GM23338 (cell line): ENCODE results near the gene CREB1. TPM values are rescaled to one million over a fixed set of nuclear protein-coding genes. Genes with fewer than 3 reads are reported as not detected.
A peak's percentile ranks its signal among the peaks of the same experiment; 100 is the strongest.

ENCODE experiments used
- ATAC-seq: fragments of 200-7000 bp; cut with Tn5 transposase; 3 replicates; pipeline ENCODE4 v1.9.1; 2020
- DNase-seq: peaks from one replicate; pipeline ENCODE4 v3.0.0-alpha.2; 2015; ENCODE audit warnings: low spot score
- H2AFZ ChIP-seq: fragments of 200-600 bp; sonication (generic); 2 replicates; pipeline ENCODE4 v1.8.0; 2016; ENCODE audit warnings: antibody characterized with exemption, mild to moderate bottlenecking, moderate library complexity
- H3F3A ChIP-seq: fragments of 200-600 bp; sonication (generic); replicated peaks from 2 replicates; pipeline ENCODE4 v1.8.0; 2017; ENCODE audit warnings: antibody characterized with exemption, mixed run types, low read depth
- H3K27ac ChIP-seq: fragments of 200-600 bp; sonication (generic); 2 replicates; pipeline ENCODE4 v1.6.1; 2016; ENCODE audit warnings: low read depth
- H3K27me3 ChIP-seq: fragments of 200-600 bp; sonication (generic); 2 replicates; pipeline ENCODE4 v1.8.0; 2016; ENCODE audit warnings: mild to moderate bottlenecking, mixed run types, moderate library complexity; ENCODE audit not compliant: insufficient read depth
- H3K36me3 ChIP-seq: fragments of 200-600 bp; sonication (generic); 2 replicates; pipeline ENCODE4 v1.8.0; 2016; ENCODE audit warnings: mild to moderate bottlenecking; ENCODE audit not compliant: insufficient read depth
- H3K4me1 ChIP-seq: fragments of 200-600 bp; sonication (generic); 2 replicates; pipeline ENCODE4 v1.8.0; 2016; ENCODE audit warnings: mild to moderate bottlenecking, moderate library complexity; ENCODE audit not compliant: insufficient read depth
- H3K4me2 ChIP-seq: fragments of 200-600 bp; sonication (generic); 2 replicates; pipeline ENCODE4 v1.7.1; 2017; ENCODE audit warnings: mixed run types
- H3K4me3 ChIP-seq: fragments of 200-600 bp; sonication (generic); 2 replicates; pipeline ENCODE4 v1.6.1; 2016; ENCODE audit warnings: mixed run types
- H3K79me2 ChIP-seq: fragments of 200-600 bp; sonication (generic); replicated peaks from 2 replicates; pipeline ENCODE4 v1.8.0; 2017; ENCODE audit warnings: mild to moderate bottlenecking; ENCODE audit not compliant: insufficient read depth
- H3K9me2 ChIP-seq: fragments of 200-600 bp; sonication (generic); 2 replicates; pipeline ENCODE4 v1.8.0; 2017; ENCODE audit not compliant: insufficient read depth
- H4K20me1 ChIP-seq: fragments of 200-600 bp; sonication (generic); replicated peaks from 2 replicates; pipeline ENCODE4 v1.8.0; 2017; ENCODE audit warnings: mild to moderate bottlenecking; ENCODE audit not compliant: insufficient read depth
- H3K27ac Mint-ChIP-seq: 2 replicates; pipeline ENCODE4 v1.8.0; 2020; ENCODE audit warnings: inconsistent platforms, mild to moderate bottlenecking, moderate library complexity, mixed read lengths
- H3K27me3 Mint-ChIP-seq: 3 replicates; pipeline ENCODE4 v1.8.0; 2022; ENCODE audit warnings: low read depth, mild to moderate bottlenecking, moderate library complexity, mixed read lengths, inconsistent platforms; ENCODE audit not compliant: insufficient read depth, poor library complexity
- H3K36me3 Mint-ChIP-seq: 3 replicates; pipeline ENCODE4 v1.8.0; 2021; ENCODE audit warnings: low read depth, mild to moderate bottlenecking, inconsistent platforms, moderate library complexity, mixed read lengths
- H3K4me1 Mint-ChIP-seq: 3 replicates; pipeline ENCODE4 v1.8.0; 2020; ENCODE audit warnings: mild to moderate bottlenecking, inconsistent platforms, mixed read lengths
- H3K4me3 Mint-ChIP-seq: 3 replicates; pipeline ENCODE4 v1.8.0; 2021; ENCODE audit warnings: moderate library complexity, mild to moderate bottlenecking, inconsistent platforms, mixed read lengths
- H3K9me3 Mint-ChIP-seq: 3 replicates; pipeline ENCODE4 v1.8.0; 2020; ENCODE audit warnings: moderate library complexity, mild to moderate bottlenecking, inconsistent platforms, mixed read lengths
- CREB1 ChIP-seq: fragments of 250-450 bp; sonication (Bioruptor Pico); IDR thresholded peaks from 2 replicates; pipeline ENCODE4 v1.5.0; 2020; ENCODE audit warnings: low read depth, mild to moderate bottlenecking, moderate library complexity
- EZH2 ChIP-seq: fragments of 200-600 bp; sonication (generic); IDR thresholded peaks from one replicate; pipeline ENCODE4 v1.8.0; 2017; ENCODE audit warnings: antibody characterized with exemption, mild to moderate bottlenecking, low read depth; ENCODE audit not compliant: unreplicated experiment
- POLR2AphosphoS5 ChIP-seq: IDR thresholded peaks from 2 replicates; pipeline ENCODE4 v1.6.1; 2016; ENCODE audit warnings: antibody characterized with exemption, low read depth
- ZNF114 ChIP-seq: fragments of 250-450 bp; sonication (Bioruptor Pico); IDR thresholded peaks from 2 replicates; pipeline ENCODE4 v1.5.0; 2020; ENCODE audit warnings: mild to moderate bottlenecking, moderate library complexity
- ZNF462 ChIP-seq: fragments of 250-450 bp; sonication (Bioruptor Pico); IDR thresholded peaks from 2 replicates; pipeline ENCODE4 v1.5.0; 2020; ENCODE audit warnings: mild to moderate bottlenecking, moderate library complexity
- polyA plus RNA-seq: library from polyadenylated mRNA; unstranded; fragments of >200 nt; fragmentation: Nextera tagmentation; extraction: Ambion mirVana; gene quantifications from 2 replicates; pipeline ENCODE4 v1.2.1, GENCODE V29; 2016
- total RNA-seq: library from RNA; depleted of rRNA; stranded (reverse); fragments of >200 nt; shearing (Covaris generic); gene quantifications from 2 replicates; pipeline ENCODE4 v1.2.3, GENCODE V29; 2014
- TF ChIP-seq, protein P1 (sequence below), 2 experiments: fragments of 200-600 bp in 1 of 2; sonication (generic) in 1 of 2; conservative IDR thresholded peaks; 2 replicates each; pipeline versions ENCODE4 v1.5.1 to v1.6.1; 2016 to 2017; ENCODE audit warnings: antibody characterized with exemption in 2 of 2, low read depth in 2 of 2, mild to moderate bottlenecking in 2 of 2, moderate library complexity in 1 of 2

Gene CREB1
- total and polyA plus RNA-seq, 2 experiments from 2014 or later: 40.3 to 104 TPM

GRCh38 chr2:207587305-207587704 lies 57.5 kb downstream of the CREB1 start:
- H3K4me3 Mint-ChIP-seq: no peak overlapping the region
- H3K4me3 ChIP-seq: no peak overlapping the region
- ATAC-seq: no peak
- H3K79me2 ChIP-seq: peaks cover 34% of the 10 kb centered on the region
- no peak for TF ChIP-seq CREB1
- TF ChIP-seq ZNF462 (CRISPR knock-in tag): no peak
- no peak for TF ChIP-seq EZH2
- TF ChIP-seq, protein P1, sequence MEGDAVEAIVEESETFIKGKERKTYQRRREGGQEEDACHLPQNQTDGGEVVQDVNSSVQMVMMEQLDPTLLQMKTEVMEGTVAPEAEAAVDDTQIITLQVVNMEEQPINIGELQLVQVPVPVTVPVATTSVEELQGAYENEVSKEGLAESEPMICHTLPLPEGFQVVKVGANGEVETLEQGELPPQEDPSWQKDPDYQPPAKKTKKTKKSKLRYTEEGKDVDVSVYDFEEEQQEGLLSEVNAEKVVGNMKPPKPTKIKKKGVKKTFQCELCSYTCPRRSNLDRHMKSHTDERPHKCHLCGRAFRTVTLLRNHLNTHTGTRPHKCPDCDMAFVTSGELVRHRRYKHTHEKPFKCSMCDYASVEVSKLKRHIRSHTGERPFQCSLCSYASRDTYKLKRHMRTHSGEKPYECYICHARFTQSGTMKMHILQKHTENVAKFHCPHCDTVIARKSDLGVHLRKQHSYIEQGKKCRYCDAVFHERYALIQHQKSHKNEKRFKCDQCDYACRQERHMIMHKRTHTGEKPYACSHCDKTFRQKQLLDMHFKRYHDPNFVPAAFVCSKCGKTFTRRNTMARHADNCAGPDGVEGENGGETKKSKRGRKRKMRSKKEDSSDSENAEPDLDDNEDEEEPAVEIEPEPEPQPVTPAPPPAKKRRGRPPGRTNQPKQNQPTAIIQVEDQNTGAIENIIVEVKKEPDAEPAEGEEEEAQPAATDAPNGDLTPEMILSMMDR (conservative IDR thresholded peaks at IDR 0.05; ENCODE audit: low read depth in 2 of 2): no peak
- TF ChIP-seq ZNF114 (CRISPR knock-in tag): no peak
- TF ChIP-seq POLR2AphosphoS5: no peak
- no peak overlapping the region for H3K27ac Mint-ChIP-seq
- H3K27me3 Mint-ChIP-seq: no peaks in the 10 kb centered on the region
- H3K27me3 ChIP-seq: no peaks in the 10 kb centered on the region
- H3K36me3 ChIP-seq: peaks cover 39% of the 10 kb centered on the region
- no peak for DNase-seq
- 0 out of 2 replicates have a peak overlapping the region, but pooled peaks have one; percentile 6 for H3K27ac ChIP-seq
- no peaks in the 10 kb centered on the region for H3K9me3 Mint-ChIP-seq
- no peak overlapping the region for H2AFZ ChIP-seq
- no peaks in the 10 kb centered on the region for H3K4me1 Mint-ChIP-seq
- H3K4me1 ChIP-seq: no peaks in the 10 kb centered on the region
- no peak overlapping the region for H3K4me2 ChIP-seq
- H3K36me3 Mint-ChIP-seq: peaks cover 90% of the 10 kb centered on the region
- no peaks in the 10 kb centered on the region for H3K9me2 ChIP-seq
- H3F3A ChIP-seq: no peaks in the 10 kb centered on the region
- peaks cover 5% of the 10 kb centered on the region; the same call in 1 of the 2 replicates for H4K20me1 ChIP-seq
